ENCODE data around the gene ZFPM1. TPM values are rescaled to one million over a fixed set of nuclear protein-coding genes. Genes with fewer than 3 reads are reported as not detected.

ZFPM1 gene
- total RNA-seq, 1 donor from 2014 or later: 19.3 TPM

DNA sequence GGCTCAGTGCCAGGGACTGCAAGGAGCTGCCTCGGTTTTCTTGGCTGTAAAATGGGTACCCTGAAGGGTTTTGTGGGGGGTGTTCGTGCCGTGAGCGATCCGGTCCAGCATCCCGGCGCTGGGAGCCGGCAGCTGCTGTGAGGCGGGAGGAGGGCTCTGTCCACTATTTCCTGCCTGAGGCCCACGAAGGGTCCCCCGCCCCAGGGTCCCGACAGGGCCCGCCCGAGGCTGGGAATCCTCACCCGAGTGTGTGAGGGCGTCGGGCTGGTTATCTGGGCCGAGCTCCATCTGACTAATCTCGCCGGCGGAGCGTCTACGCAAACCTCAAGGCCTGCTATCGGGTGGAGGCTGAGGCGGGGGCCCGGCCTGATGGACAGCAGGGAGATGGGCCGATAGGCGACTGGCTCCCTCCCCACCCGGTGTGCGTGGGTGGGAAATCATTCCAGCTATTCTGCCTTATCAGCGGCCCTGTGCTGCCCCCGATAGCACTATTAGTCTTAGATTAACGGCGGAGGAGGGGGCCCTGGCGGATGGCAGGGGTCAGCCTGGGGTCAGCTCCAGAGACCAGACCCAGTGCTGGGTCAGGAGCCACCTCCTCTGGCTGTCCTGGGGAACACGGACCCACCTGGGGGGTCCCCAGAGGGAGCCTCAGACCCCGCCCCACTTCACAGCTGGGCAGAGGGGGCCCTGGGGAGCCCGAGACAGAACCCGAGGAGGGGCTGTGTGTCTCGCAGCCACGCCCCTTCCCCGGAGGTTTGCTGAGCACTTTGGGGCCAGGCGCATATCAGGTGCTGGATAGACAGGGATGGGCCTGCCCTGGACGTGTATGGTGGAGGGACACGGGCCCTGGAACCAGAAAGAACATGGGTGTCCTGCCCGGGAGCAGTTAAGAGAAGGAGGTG is 44.7 kb downstream of the ZFPM1 start:
- Mint-ChIP-seq H3K9me3 (no peaks in the 10 kb centered on the region), H3K4me1 (no peaks in the 10 kb centered on the region)
- intact Hi-C loops (cut with micrococcal nuclease): no loop called here

DNA sequence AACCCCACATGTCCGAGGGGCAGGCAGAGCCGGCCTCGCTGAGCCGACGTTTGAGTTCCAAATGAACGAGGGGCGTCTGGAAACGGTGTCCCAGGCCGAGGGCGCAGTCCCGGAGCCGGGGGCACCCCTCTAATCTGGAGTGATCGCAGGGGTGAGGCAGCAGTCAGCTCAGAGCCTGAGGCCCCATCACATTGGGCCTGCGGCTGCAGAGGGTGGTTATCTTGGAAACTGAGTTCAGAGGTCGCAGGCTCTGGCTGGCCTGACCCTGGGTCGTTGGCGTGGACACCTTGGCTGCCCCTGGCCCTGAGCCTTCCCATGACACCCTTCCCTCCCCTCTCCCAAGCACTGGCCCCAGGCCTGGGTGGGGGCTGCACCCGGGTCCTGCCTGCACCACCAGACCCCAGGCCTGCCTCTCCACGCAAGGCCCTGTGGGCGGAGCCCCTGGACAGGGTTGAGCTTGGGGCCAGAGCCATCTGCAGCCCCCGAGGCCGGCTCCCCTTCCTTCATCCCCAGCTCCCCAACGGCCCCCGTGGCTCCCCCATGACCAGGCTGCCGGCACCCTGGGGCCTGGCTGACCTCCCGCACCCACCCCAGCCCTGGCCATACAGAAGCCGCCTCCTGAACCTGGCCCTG is 45.6 kb downstream of the ZFPM1 start:
- intact Hi-C loops (cut with micrococcal nuclease): no loop called here
- Mint-ChIP-seq H3K27me3 (no peaks in the 10 kb centered on the region), H3K36me3 (ENCODE audit: low read depth) (no peaks in the 10 kb centered on the region), H3K9me3 (no peaks in the 10 kb centered on the region), H3K4me1 (no peaks in the 10 kb centered on the region), H3K27ac (no peak overlapping the region), H3K4me3 (no peak overlapping the region)
- DNase-seq: no peak

More for the DNA sequence above, 44.7 kb downstream of the ZFPM1 start:
- no peak overlapping the region for H3K27ac Mint-ChIP-seq
- H3K27me3 Mint-ChIP-seq: no peaks in the 10 kb centered on the region
- no peaks in the 10 kb centered on the region for H3K36me3 Mint-ChIP-seq (ENCODE audit: low read depth)
- no peak for DNase-seq
- H3K4me3 Mint-ChIP-seq: no peak overlapping the region

DNA sequence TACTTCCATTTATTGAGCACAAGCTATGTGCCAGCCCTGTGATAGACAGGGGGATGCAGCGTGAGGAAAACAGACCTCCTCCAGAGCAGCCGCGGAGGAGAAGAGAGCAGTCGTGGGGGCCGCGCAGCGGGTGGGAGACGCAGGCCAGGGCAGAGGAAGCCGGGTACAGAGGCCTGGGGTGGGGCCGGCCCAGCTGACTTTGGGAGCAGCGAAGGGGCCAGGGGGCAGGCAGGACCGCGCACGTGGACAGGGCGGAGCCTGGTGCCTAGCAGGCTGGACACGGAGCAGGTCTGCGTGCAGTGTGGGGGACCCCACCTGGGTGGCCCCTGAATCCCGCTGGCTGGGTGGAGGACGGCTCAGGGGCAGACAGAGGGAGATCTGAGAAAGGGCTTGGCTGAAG is 46.2 kb downstream of the ZFPM1 start:
- Mint-ChIP-seq H3K4me3 (no peak overlapping the region), H3K36me3 (ENCODE audit: low read depth) (no peaks in the 10 kb centered on the region), H3K27ac (no peak overlapping the region), H3K27me3 (no peaks in the 10 kb centered on the region), H3K4me1 (no peaks in the 10 kb centered on the region), H3K9me3 (no peaks in the 10 kb centered on the region)
- intact Hi-C loops (cut with micrococcal nuclease): no loop called here
- DNase-seq: no peak

GRCh38 chr16:88499836-88500251 is 46.8 kb downstream of the ZFPM1 start:
- Mint-ChIP-seq H3K27ac (no peak overlapping the region), H3K36me3 (ENCODE audit: low read depth) (no peaks in the 10 kb centered on the region), H3K27me3 (no peaks in the 10 kb centered on the region), H3K4me1 (peaks cover 1% of the 10 kb centered on the region), H3K4me3 (no peak overlapping the region), H3K9me3 (no peaks in the 10 kb centered on the region)
- no peak for DNase-seq
- intact Hi-C loops (cut with micrococcal nuclease): no loop called here

DNA sequence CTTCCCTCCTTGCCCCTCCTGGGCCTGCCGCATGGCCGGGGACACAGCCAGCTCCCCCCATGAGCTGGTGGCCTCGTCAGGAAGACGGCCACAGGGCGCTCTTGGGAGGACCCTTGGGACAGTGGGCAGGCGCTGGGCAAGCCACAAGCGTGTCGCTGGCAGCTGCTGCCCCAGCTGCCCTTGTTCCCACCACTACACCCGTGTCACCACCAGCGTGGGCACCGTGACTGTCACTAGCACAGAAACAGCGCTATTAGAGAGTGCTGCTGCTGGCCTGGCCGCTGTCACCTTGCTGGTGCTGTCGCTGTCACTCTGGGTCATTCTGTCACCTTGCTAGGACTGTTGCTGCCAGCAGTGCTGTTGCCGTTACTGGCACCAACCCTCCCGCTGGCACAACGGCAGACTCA is 47.2 kb downstream of the ZFPM1 start:
- Mint-ChIP-seq H3K4me1 (peaks cover 1% of the 10 kb centered on the region), H3K9me3 (no peaks in the 10 kb centered on the region), H3K36me3 (ENCODE audit: low read depth) (no peaks in the 10 kb centered on the region), H3K4me3 (no peak overlapping the region), H3K27me3 (no peaks in the 10 kb centered on the region), H3K27ac (no peak overlapping the region)
- intact Hi-C loops (cut with micrococcal nuclease): no loop called here
- DNase-seq: no peak

- no peaks in the 10 kb centered on the region for H3K9me3 Mint-ChIP-seq
- intact Hi-C loops (cut with micrococcal nuclease): no loop called here
- peaks cover 1% of the 10 kb centered on the region for H3K4me1 Mint-ChIP-seq
- no peak for DNase-seq
- no peaks in the 10 kb centered on the region for H3K36me3 Mint-ChIP-seq (ENCODE audit: low read depth)
- no peak overlapping the region for H3K27ac Mint-ChIP-seq
- no peaks in the 10 kb centered on the region for H3K27me3 Mint-ChIP-seq
- no peak overlapping the region for H3K4me3 Mint-ChIP-seq
These were observed 49.3 kb downstream of the ZFPM1 start for GRCh38 chr16:88502371-88502770.

DNA sequence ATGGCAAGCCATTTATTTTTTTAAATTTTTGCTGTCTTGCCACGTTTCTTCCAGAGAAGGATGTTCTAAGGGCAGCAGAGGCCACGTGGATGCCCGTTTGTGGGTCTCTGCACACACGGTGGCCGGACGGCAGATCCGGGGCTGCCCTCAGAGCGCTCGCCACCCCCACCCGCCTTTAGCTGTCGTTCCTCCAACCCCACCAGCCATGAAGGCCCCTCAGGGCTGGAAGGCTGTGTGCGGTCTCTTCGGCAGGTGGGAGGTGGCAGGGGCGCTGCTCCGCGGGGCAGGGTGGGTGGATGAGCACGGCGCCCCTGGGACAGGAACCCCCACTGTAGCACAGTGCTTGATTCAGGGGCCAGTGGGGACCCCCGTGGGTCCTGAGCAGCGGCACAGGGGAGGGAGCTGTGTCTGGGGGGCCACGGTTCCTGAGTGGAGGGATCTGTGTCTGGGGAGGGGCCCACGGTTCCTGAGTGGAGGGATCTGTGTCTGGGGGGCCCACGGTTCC is 49.7 kb downstream of the ZFPM1 start:
- Mint-ChIP-seq H3K9me3 (no peaks in the 10 kb centered on the region), H3K27me3 (no peaks in the 10 kb centered on the region), H3K4me1 (peaks cover 1% of the 10 kb centered on the region), H3K4me3 (no peak overlapping the region), H3K27ac (no peak overlapping the region), H3K36me3 (ENCODE audit: low read depth) (no peaks in the 10 kb centered on the region)
- DNase-seq: no peak
- intact Hi-C loops (cut with micrococcal nuclease): no loop called here

DNA sequence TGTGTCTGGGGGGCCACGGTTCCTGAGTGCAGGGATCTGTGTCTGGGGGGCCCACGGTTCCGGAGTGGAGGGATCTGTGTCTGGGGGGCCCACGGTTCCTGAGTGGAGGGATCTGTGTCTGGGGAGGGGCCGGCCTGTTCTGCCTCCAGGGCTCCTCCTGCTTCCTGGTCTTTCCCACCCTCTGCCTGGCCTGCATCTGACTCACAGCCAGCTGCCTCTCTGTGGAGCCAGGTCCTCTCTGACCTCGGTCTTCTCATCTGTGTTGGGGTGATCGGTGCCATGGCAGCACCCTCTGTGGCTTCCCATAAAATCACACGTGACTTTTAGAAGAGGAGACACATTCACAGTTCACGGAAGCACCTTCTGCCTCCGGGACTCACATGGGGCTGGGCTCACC is 50.3 kb downstream of the ZFPM1 start:
- intact Hi-C loops (cut with micrococcal nuclease): no loop called here
- Mint-ChIP-seq H3K4me1 (peaks cover 1% of the 10 kb centered on the region), H3K27ac (no peak overlapping the region), H3K27me3 (no peaks in the 10 kb centered on the region), H3K4me3 (no peak overlapping the region), H3K36me3 (ENCODE audit: low read depth) (no peaks in the 10 kb centered on the region), H3K9me3 (no peaks in the 10 kb centered on the region)
- DNase-seq: no peak

DNA sequence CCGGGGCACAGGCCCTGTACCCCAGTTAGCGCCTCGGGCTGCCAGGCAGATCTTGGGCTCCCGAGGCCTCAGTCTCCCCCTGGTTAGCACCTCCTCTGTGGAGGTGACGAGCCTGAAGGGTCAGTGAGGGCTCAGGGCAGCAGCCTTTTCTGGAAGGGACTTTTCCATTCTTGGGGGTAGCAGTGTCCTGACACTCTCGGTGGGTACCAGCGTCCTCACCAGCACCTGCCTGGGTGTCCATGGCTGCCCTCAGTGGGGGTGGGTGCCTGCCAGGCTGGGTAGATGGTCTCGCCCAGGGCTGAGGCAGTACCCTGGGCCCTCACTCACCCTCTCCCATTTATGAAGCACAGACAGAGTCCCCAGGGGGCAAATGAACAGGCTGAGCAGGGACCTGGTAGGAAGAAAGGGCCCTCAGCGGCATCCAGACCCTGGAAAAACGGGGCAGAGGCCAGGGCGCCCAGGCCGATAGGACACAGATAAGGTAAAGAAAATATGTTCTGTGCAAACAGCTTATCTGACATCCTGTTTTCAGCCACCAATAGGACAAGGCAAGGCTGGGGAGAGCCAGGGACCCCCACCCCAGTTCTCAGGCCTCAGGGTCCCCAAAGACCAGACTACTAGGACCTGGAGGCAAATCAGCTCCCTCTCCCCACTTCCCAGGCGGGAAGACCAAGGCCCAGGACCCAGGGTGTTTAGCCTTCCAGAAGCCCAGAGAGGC is 50.9 kb downstream of the ZFPM1 start:
- Mint-ChIP-seq H3K36me3 (ENCODE audit: low read depth) (no peaks in the 10 kb centered on the region), H3K4me1 (peaks cover 1% of the 10 kb centered on the region)
- no peak for DNase-seq

GRCh38 chr16:88504489-88505404 is 51.7 kb downstream of the ZFPM1 start:
- Mint-ChIP-seq H3K4me3 (no peak overlapping the region), H3K9me3 (no peaks in the 10 kb centered on the region), H3K4me1 (peaks cover 1% of the 10 kb centered on the region), H3K36me3 (ENCODE audit: low read depth) (no peaks in the 10 kb centered on the region), H3K27ac (no peak overlapping the region), H3K27me3 (no peaks in the 10 kb centered on the region)
- DNase-seq: no peak
- intact Hi-C loops (cut with micrococcal nuclease): no loop called here

More for the DNA sequence above, 50.9 kb downstream of the ZFPM1 start:
- H3K27me3 Mint-ChIP-seq: no peaks in the 10 kb centered on the region
- H3K4me3 Mint-ChIP-seq: no peak overlapping the region
- intact Hi-C loops (cut with micrococcal nuclease): no loop called here
- H3K27ac Mint-ChIP-seq: no peak overlapping the region
- H3K9me3 Mint-ChIP-seq: no peaks in the 10 kb centered on the region

- peak; percentile 81 for DNase-seq
- intact Hi-C loops (cut with micrococcal nuclease): no loop called here
- H3K36me3 Mint-ChIP-seq (ENCODE audit: low read depth): no peaks in the 10 kb centered on the region
- H3K27me3 Mint-ChIP-seq: no peaks in the 10 kb centered on the region
- H3K9me3 Mint-ChIP-seq: no peaks in the 10 kb centered on the region
- H3K4me3 Mint-ChIP-seq: no peak overlapping the region
- H3K4me1 Mint-ChIP-seq: peaks cover 1% of the 10 kb centered on the region
- H3K27ac Mint-ChIP-seq: no peak overlapping the region
These were observed 52.5 kb downstream of the ZFPM1 start for GRCh38 chr16:88505405-88506082.

- Mint-ChIP-seq H3K27me3 (no peaks in the 10 kb centered on the region), H3K4me1 (peaks cover 1% of the 10 kb centered on the region)
- intact Hi-C loops (cut with micrococcal nuclease): no loop called here
These were observed 53.6 kb downstream of the ZFPM1 start for GRCh38 chr16:88506723-88507122.

More at GRCh38 chr16:88506723-88507122, 53.6 kb downstream of the ZFPM1 start:
- Mint-ChIP-seq H3K27ac (no peak overlapping the region), H3K9me3 (no peaks in the 10 kb centered on the region), H3K4me3 (no peak overlapping the region), H3K36me3 (ENCODE audit: low read depth) (no peaks in the 10 kb centered on the region)
- DNase-seq: no peak
